Neural progenitor cell (in vitro differentiated cells): ENCODE data around the gene TUBGCP3.

Source experiments
- CTCF ChIP-seq: fragments of 200-600 bp; sonication (generic); IDR thresholded peaks from 2 replicates; pipeline ENCODE4 v1.5.1; 2017; ENCODE audit warnings: antibody characterized with exemption, mild to moderate bottlenecking
- EZH2 ChIP-seq: fragments of 200-600 bp; sonication (generic); IDR thresholded peaks from 2 replicates; pipeline ENCODE4 v1.6.1; 2017; ENCODE audit warnings: antibody characterized with exemption, mild to moderate bottlenecking, moderate library complexity

- TF ChIP-seq EZH2 = no peak
- no peak for TF ChIP-seq CTCF
Observed at GRCh38 chr13:112462408-112462807, 125.5 kb downstream of the TUBGCP3 start.
